GM12878 (cell line): ENCODE results near the gene ABI1.

Source experiments
- BHLHE40 ChIP-seq, 2 experiments: fragments of 450-650 bp in 1 of 2; IDR thresholded peaks; 2 replicates each; pipeline ENCODE4 v1.6.1; 2011 to 2017; ENCODE audit warnings: low read depth in 2 of 2, borderline replicate concordance in 1 of 2, improper control_type of control experiment in 1 of 2, low read length in 1 of 2, mild to moderate bottlenecking in 1 of 2
- CREB1 ChIP-seq: IDR thresholded peaks from 2 replicates; pipeline ENCODE4 v1.6.1; 2012; ENCODE audit warnings: low read depth, mild to moderate bottlenecking, inconsistent platforms
- EP300 ChIP-seq, 2 experiments: fragments of 150-350 bp in 1 of 2; IDR thresholded peaks; 2 replicates each; pipeline ENCODE4 v1.6.1; 2011 to 2012; ENCODE audit warnings: low read depth in 2 of 2, low read length in 2 of 2, borderline replicate concordance in 1 of 2, improper control_type of control experiment in 1 of 2, inconsistent platforms in 1 of 2; ENCODE audit not compliant: control insufficient read depth in 1 of 2
- EZH2 ChIP-seq: IDR thresholded peaks from 2 replicates; pipeline ENCODE4 v1.6.1; 2012; ENCODE audit warnings: low read depth, mild to moderate bottlenecking, control low read depth, inconsistent platforms, low read length, borderline replicate concordance; ENCODE audit not compliant: control insufficient read depth
- IRF4 ChIP-seq: IDR thresholded peaks from 2 replicates; pipeline ENCODE4 v1.6.1; 2011; ENCODE audit warnings: low read depth, low read length
- NRF1 ChIP-seq: conservative IDR thresholded peaks from 2 replicates; pipeline ENCODE4 v1.6.1; 2011; ENCODE audit warnings: mild to moderate bottlenecking, low read depth, low read length, improper control_type of control experiment
- PML ChIP-seq: IDR thresholded peaks from 2 replicates; pipeline ENCODE4 v1.6.1; 2012; ENCODE audit warnings: low read length, inconsistent platforms
- POLR2AphosphoS5 ChIP-seq: IDR thresholded peaks from 2 replicates; pipeline ENCODE4 v1.6.1; 2011; ENCODE audit warnings: mild to moderate bottlenecking, low read length, inconsistent platforms
- SUZ12 ChIP-seq: fragments of 200-600 bp; sonication (generic); IDR thresholded peaks from one replicate; pipeline ENCODE4 v1.6.1; 2018; ENCODE audit warnings: antibody characterized with exemption, mild to moderate bottlenecking; ENCODE audit not compliant: unreplicated experiment
- TARDBP ChIP-seq: IDR thresholded peaks from 2 replicates; pipeline ENCODE4 v1.6.1; 2016; ENCODE audit warnings: borderline replicate concordance
- ZNF622 ChIP-seq: fragments of 450-650 bp; IDR thresholded peaks from 2 replicates; pipeline ENCODE4 v1.6.1; 2017; ENCODE audit warnings: mild to moderate bottlenecking, inconsistent platforms

GRCh38 chr10:26700884-26701630 lies 159.7 kb downstream of the ABI1 start:
- no peak for TF ChIP-seq EP300 (IDR thresholded peaks at IDR 0.05; ENCODE audit: borderline replicate concordance in 1 of 2, control insufficient read depth in 1 of 2, low read depth in 2 of 2, low read length in 2 of 2)
- TF ChIP-seq PML: no peak
- no peak for TF ChIP-seq BHLHE40 (IDR thresholded peaks at IDR 0.05; ENCODE audit: borderline replicate concordance in 1 of 2, low read depth in 2 of 2, low read length in 1 of 2)
- TF ChIP-seq IRF4: no peak
- TF ChIP-seq NRF1: no peak
- TF ChIP-seq POLR2AphosphoS5: no peak
- TF ChIP-seq CREB1: no peak
- TF ChIP-seq TARDBP: no peak
- TF ChIP-seq ZNF622: no peak
- TF ChIP-seq EZH2: no peak
- no peak for TF ChIP-seq SUZ12
